Spleen (tissue), 11 donors: ENCODE data around the gene PTPN6. TPM values are rescaled to one million over a fixed set of nuclear protein-coding genes. Genes with fewer than 3 reads are reported as not detected.

Experiments
- DNase-seq: peaks from one replicate; pipeline ENCODE4 v3.0.0-alpha.2; 2020
- H3K27ac ChIP-seq, 8 donors: fragments of 200-600 bp; sonication (generic) in 7 of 8; 1 replicate in 4 of 8; 2 replicates in 4 of 8; pipeline versions ENCODE4 v1.5.0 to v1.8.0; 2016 to 2021; ENCODE audit warnings: inconsistent platforms in 4 of 8, mild to moderate bottlenecking in 4 of 8, moderate library complexity in 1 of 8
- H3K27me3 ChIP-seq, 7 donors: fragments of 200-600 bp; sonication (generic) in 6 of 7; replicated peaks in 1 of 7; 1 replicate in 4 of 7; 2 replicates in 3 of 7; pipeline versions ENCODE4 v1.5.0 to v1.8.0; 2016 to 2021; ENCODE audit warnings: inconsistent platforms in 3 of 7, mild to moderate bottlenecking in 1 of 7
- H3K36me3 ChIP-seq, 6 donors: fragments of 200-600 bp; sonication (generic) in 5 of 6; 1 replicate in 4 of 6; 2 replicates in 2 of 6; pipeline versions ENCODE4 v1.5.0 to v1.8.0; 2016 to 2021; ENCODE audit warnings: inconsistent platforms in 2 of 6
- H3K4me1 ChIP-seq, 6 donors: fragments of 200-600 bp; sonication (generic) in 5 of 6; 1 replicate in 3 of 6; 2 replicates in 3 of 6; pipeline versions ENCODE4 v1.5.0 to v1.8.0; 2016 to 2021; ENCODE audit warnings: inconsistent platforms in 3 of 6
- H3K4me3 ChIP-seq, 8 donors: fragments of 200-600 bp; sonication (generic) in 7 of 8; 1 replicate in 4 of 8; 2 replicates in 4 of 8; pipeline versions ENCODE4 v1.5.0 to v1.8.0; 2016 to 2021; ENCODE audit warnings: inconsistent platforms in 4 of 8, mild to moderate bottlenecking in 4 of 8, moderate library complexity in 2 of 8
- H3K9me3 ChIP-seq, 8 donors: fragments of 200-600 bp; sonication (generic) in 7 of 8; 1 replicate in 4 of 8; 2 replicates in 4 of 8; pipeline versions ENCODE4 v1.5.0 to v1.8.0; 2016 to 2021; ENCODE audit warnings: inconsistent platforms in 4 of 8
- CTCF ChIP-seq, 11 experiments: fragments of 200-600 bp in 7 of 11; fragments of 450-650 bp in 4 of 11; sonication (generic) in 4 of 11; IDR thresholded peaks in 8 of 11; conservative IDR thresholded peaks in 3 of 11; 1 replicate in 7 of 11; 2 replicates in 4 of 11; pipeline versions ENCODE4 v1.4.0 to v1.8.0; 2016 to 2021; ENCODE audit warnings: antibody characterized with exemption in 11 of 11, inconsistent platforms in 4 of 11, mild to moderate bottlenecking in 1 of 11
- POLR2A ChIP-seq, 3 donors: fragments of 450-650 bp; IDR thresholded peaks; one replicate each; pipeline ENCODE4 v1.5.1; 2017; ENCODE audit warnings: antibody characterized with exemption in 3 of 3, mild to moderate bottlenecking in 1 of 3
- POLR2AphosphoS5 ChIP-seq, 3 donors: sonication (generic); formaldehyde crosslinking; IDR thresholded peaks; one replicate each; pipeline ENCODE4 v1.5.1; 2017; ENCODE audit warnings: antibody characterized with exemption in 3 of 3
- WGBS, 5 donors: extraction: QIAGEN DNeasy Blood & Tissue Kit in 3 of 5; methylation state at CpG; one replicate each; pipeline versions ENCODE4 v1.1.5 to v1.1.7; 2013 to 2018; 5-methylcytosine and 5-hydroxymethylcytosine counted together
- intact Hi-C: fragments of 100-400 bp; cut with DNase I; formaldehyde crosslinking; loops from one replicate; pipeline ENCODE4 v1.15.0; 2023; ENCODE audit warnings: low total_unique reads
- polyA plus RNA-seq, 3 donors: library from polyadenylated mRNA; stranded (reverse); fragments of 200-250 nt; gene quantifications; one replicate each; pipeline ENCODE4 v1.2.1, GENCODE V29; 2013
- total RNA-seq, 7 donors: library from RNA; depleted of rRNA in 3 of 7; stranded (reverse); fragments of >200 nt in 3 of 7; fragmentation: NEBNext Ultra II Directional in 4 of 7; extraction: Animal tissue kit (Norgen Biotek cat#: 25700) in 4 of 7; gene quantifications; one replicate each; pipeline versions ENCODE4 v1.1.0 to v1.2.1, GENCODE V29; 2016 to 2021
- donor health status: healthy with polysubstance abuse.
- donor health status: DM: no; HTN: no; CAD: no; lungs with moderate emphysema.
- donor health status: DM: no; HTN: no; CAD: no.
- donor health status: Bipolar disorder and iron deficiency.
- donor health status: healthy.
- donor health status: DM: no; HTN: no; CAD: no.
- donor health status: DM: yes; HTN: yes; CAD: no.

PTPN6 gene
- total and polyA plus RNA-seq, 10 donors = 314 to 713 (median 426) TPM

GRCh38 chr12:6966351-6966750 lies 15.2 kb downstream of the PTPN6 start:
- no peak overlapping the region for H3K27ac ChIP-seq
- peaks cover 32 to 84% (median 60%) of the 10 kb centered on the region in 6 donors for H3K4me1 ChIP-seq
- peaks cover 2 to 52% (median 39%) of the 10 kb centered on the region in 6 donors for H3K36me3 ChIP-seq

GRCh38 chr12:6967651-6968100 lies 16.5 kb downstream of the PTPN6 start:
- TF ChIP-seq POLR2A (IDR thresholded peaks at IDR 0.05) = no peak
- no peak for TF ChIP-seq POLR2AphosphoS5 (IDR thresholded peaks at IDR 0.05)
- no peak for TF ChIP-seq CTCF (IDR thresholded peaks at IDR 0.05 in 8 of 11, conservative IDR thresholded peaks at IDR 0.05 in 3 of 11)
- Histone ChIP-seq H3K4me1 (peaks cover 24 to 84% (median 60%) of the 10 kb centered on the region in 6 donors), H3K4me3 (no peak overlapping the region), H3K9me3 (no peaks in the 10 kb centered on the region), H3K36me3 (peaks cover 2 to 55% (median 39%) of the 10 kb centered on the region in 6 donors), H3K27me3 (no peaks in the 10 kb centered on the region), H3K27ac (peak overlapping the region in 1 of 8 donors; percentile 14)
- intact Hi-C loops = loop anchor here (10.0 kb wide), 1 partner anchor 103 kb away; the partner anchor contains the start of gene TPI1
- no peak for DNase-seq
- WGBS, 5 donors = 89 to 94% (median 93%) methylated on average over 7 to 10 of the region's 10 CpGs

More at GRCh38 chr12:6966351-6966750, 15.2 kb downstream of the PTPN6 start:
- H3K9me3 ChIP-seq = no peaks in the 10 kb centered on the region
- intact Hi-C loops = loop anchor here (10.0 kb wide), 1 partner anchor 102 kb away; the partner anchor contains the start of gene TPI1
- no peak overlapping the region for H3K4me3 ChIP-seq
- no peaks in the 10 kb centered on the region for H3K27me3 ChIP-seq
- DNase-seq = no peak
- 82 to 91% (median 90%) methylated on average over 7 of the region's 7 CpGs for WGBS, 5 donors
- TF ChIP-seq CTCF (IDR thresholded peaks at IDR 0.05 in 8 of 11, conservative IDR thresholded peaks at IDR 0.05 in 3 of 11) = no peak

- no peak for DNase-seq
- intact Hi-C loops = loop anchor here (10.0 kb wide), 1 partner anchor 104 kb away; the partner anchor contains the start of gene TPI1
- H3K4me3 ChIP-seq = peak overlapping the region in 1 of 8 donors; percentile 80
- TF ChIP-seq POLR2AphosphoS5 (IDR thresholded peaks at IDR 0.05) (no peak), POLR2A (IDR thresholded peaks at IDR 0.05) (no peak), CTCF (IDR thresholded peaks at IDR 0.05 in 8 of 11, conservative IDR thresholded peaks at IDR 0.05 in 3 of 11) (no peak)
- no peaks in the 10 kb centered on the region for H3K9me3 ChIP-seq
- 84 to 95% (median 91%) methylated on average over 9 of the region's 9 CpGs for WGBS, 5 donors
- H3K4me1 ChIP-seq = peaks cover 24 to 84% (median 59%) of the 10 kb centered on the region in 6 donors
- H3K27ac ChIP-seq = peak overlapping the region in 1 of 8 donors; percentile 94
- H3K36me3 ChIP-seq = peaks cover 2 to 61% (median 39%) of the 10 kb centered on the region in 6 donors
- H3K27me3 ChIP-seq = no peaks in the 10 kb centered on the region
Observed at GRCh38 chr12:6968426-6968825, 17.3 kb downstream of the PTPN6 start.

- TF ChIP-seq CTCF (IDR thresholded peaks at IDR 0.05 in 8 of 11, conservative IDR thresholded peaks at IDR 0.05 in 3 of 11) (no peak), POLR2AphosphoS5 (IDR thresholded peaks at IDR 0.05) (no peak), POLR2A (IDR thresholded peaks at IDR 0.05) (no peak)
- H3K27ac ChIP-seq = peak overlapping the region; percentile 86 to 95 (median 94)
- H3K36me3 ChIP-seq = peaks cover 2 to 72% (median 52%) of the 10 kb centered on the region in 6 donors
- H3K27me3 ChIP-seq = no peaks in the 10 kb centered on the region
- intact Hi-C loops = loop anchor here (10.0 kb wide), 1 partner anchor 55 kb away; no protein-coding TSS in a partner anchor
- peaks cover 20 to 77% (median 47%) of the 10 kb centered on the region in 6 donors for H3K4me1 ChIP-seq
- no peaks in the 10 kb centered on the region for H3K9me3 ChIP-seq
- no peak for DNase-seq
- peak overlapping the region; percentile 80 to 98 (median 86) for H3K4me3 ChIP-seq
- 1% methylated on average over 31 of the region's 31 CpGs for WGBS, 5 donors
Observed at GRCh38 chr12:6970096-6970527, 19.0 kb downstream of the PTPN6 start.
